HCT116 (cell line): ENCODE data around the gene TMEM121B. TPM values are rescaled to one million over a fixed set of nuclear protein-coding genes. Genes with fewer than 3 reads are reported as not detected.

Experiments used
- ATAC-seq: fragments of 200-7000 bp; cut with Tn5 transposase; 2 replicates; pipeline ENCODE4 v1.9.1; 2020; ENCODE audit warnings: mild to moderate bottlenecking, moderate library complexity
- BruUV-seq: library from RNA; stranded (reverse); fragments of 400-500 nt; replicated peaks from 2 replicates; lab custom pipeline; 2021; lab: Mats Ljungman, UMichigan
- CTCF ChIA-PET: fragments of 300-600 bp; sonication (Branson Sonifier 250); formaldehyde crosslinking; loops from one replicate; lab custom pipeline; 2021; ENCODE audit warnings: antibody characterized with exemption; lab: Charles Lee
- POLR2A ChIA-PET: fragments of 300-600, 350-600 bp; sonication (Branson Sonifier 250); formaldehyde crosslinking; loops from one replicate; lab custom pipeline; 2021; ENCODE audit warnings: antibody characterized with exemption; lab: Charles Lee
- RAD21 ChIA-PET, 2 experiments: fragments of 300-600 bp; sonication (Branson Sonifier 250); formaldehyde crosslinking; loops; one replicate each; lab custom pipeline; 2023; ENCODE audit warnings: low total read pairs in 2 of 2; ENCODE audit not compliant: uncharacterized antibody in 2 of 2, unreplicated experiment in 2 of 2, low non-redundant PET in 1 of 2; lab: Charles Lee
- DNase-seq: peaks from one replicate; pipeline ENCODE4 v3.0.0-alpha.2; 2010; ENCODE audit warnings: low read depth, low spot score
- H2AFZ ChIP-seq: fragments of 200-600 bp; shearing (Covaris generic), sonication (generic); 2 replicates; pipeline ENCODE4 v1.6.1; 2017; ENCODE audit warnings: low read depth, mixed run types, mixed read lengths, antibody characterized with exemption, low read length; ENCODE audit not compliant: poor library complexity, severe bottlenecking
- H3K27ac ChIP-seq: 2 replicates; pipeline ENCODE4 v1.5.1; 2012; ENCODE audit warnings: low read depth, low read length
- H3K27me3 ChIP-seq: fragments of 200-600 bp; sonication (generic); 2 replicates; pipeline ENCODE4 v1.6.1; 2016; ENCODE audit warnings: mixed run types, low read length, mixed read lengths; ENCODE audit not compliant: insufficient read depth
- H3K36me3 ChIP-seq, 2 experiments: fragments of 200-500 bp in 1 of 2; fragments of 200-600 bp in 1 of 2; sonication (Bioruptor generic) in 1 of 2; sonication (generic) in 1 of 2; 2 replicates each; pipeline versions ENCODE4 v1.5.1 to v1.6.1; 2014 to 2016; ENCODE audit warnings: low read length in 2 of 2, inconsistent platforms in 1 of 2, mixed read lengths in 1 of 2, mixed run types in 1 of 2; ENCODE audit not compliant: insufficient read depth in 2 of 2, control insufficient read depth in 1 of 2
- H3K4me1 ChIP-seq, 2 experiments: fragments of 200-600 bp in 1 of 2; sonication (generic) in 1 of 2; 2 replicates each; pipeline versions ENCODE4 v1.5.1 to v1.6.1; 2012 to 2017; ENCODE audit warnings: low read length in 2 of 2, inconsistent platforms in 1 of 2, mild to moderate bottlenecking in 1 of 2, mixed read lengths in 1 of 2, mixed run types in 1 of 2, moderate library complexity in 1 of 2; ENCODE audit not compliant: insufficient read depth in 2 of 2, control insufficient read depth in 1 of 2
- H3K4me2 ChIP-seq: fragments of 200-600 bp; sonication (generic); 2 replicates; pipeline ENCODE4 v1.6.1; 2017; ENCODE audit warnings: mixed run types, low read length, mixed read lengths
- H3K4me3 ChIP-seq, 2 experiments: fragments of 200-600 bp in 1 of 2; sonication (generic) in 1 of 2; replicated peaks in 1 of 2; 2 replicates each; pipeline ENCODE4 v1.5.1; 2011 to 2016; ENCODE audit warnings: low read length in 2 of 2, control low read depth in 1 of 2, low read depth in 1 of 2, mild to moderate bottlenecking in 1 of 2, mixed read lengths in 1 of 2, mixed run types in 1 of 2
- H3K79me2 ChIP-seq: fragments of 200-600 bp; sonication (generic); 2 replicates; pipeline ENCODE4 v1.6.1; 2017; ENCODE audit warnings: mild to moderate bottlenecking, mixed run types, low read length, moderate library complexity, mixed read lengths; ENCODE audit not compliant: insufficient read depth
- H3K9ac ChIP-seq: fragments of 200-600 bp; sonication (generic); 2 replicates; pipeline ENCODE4 v1.6.1; 2016; ENCODE audit warnings: low read length, mixed read lengths
- H3K9me2 ChIP-seq: fragments of 200-600 bp; sonication (generic), shearing (Covaris generic); 2 replicates; pipeline ENCODE4 v1.6.1; 2017; ENCODE audit warnings: mixed run types, mild to moderate bottlenecking, moderate library complexity; ENCODE audit not compliant: insufficient read depth
- H3K9me3 ChIP-seq, 2 experiments: fragments of 200-500 bp in 1 of 2; fragments of 200-600 bp in 1 of 2; sonication (Bioruptor generic) in 1 of 2; sonication (generic) in 1 of 2; 2 replicates each; pipeline ENCODE4 v1.6.1; 2014 to 2017; ENCODE audit warnings: low read length in 2 of 2, mixed read lengths in 2 of 2, inconsistent platforms in 1 of 2, low read depth in 1 of 2, mild to moderate bottlenecking in 1 of 2, mixed run types in 1 of 2, moderate library complexity in 1 of 2; ENCODE audit not compliant: control insufficient read depth in 1 of 2, insufficient read depth in 1 of 2
- H4K20me1 ChIP-seq: fragments of 200-600 bp; sonication (generic), shearing (Covaris generic); 2 replicates; pipeline ENCODE4 v1.6.1; 2017; ENCODE audit warnings: mixed run types, mild to moderate bottlenecking, moderate library complexity; ENCODE audit not compliant: insufficient read depth
- CBX3 ChIP-seq: IDR thresholded peaks from 2 replicates; pipeline ENCODE4 v1.6.1; 2012; ENCODE audit warnings: low read depth
- CEBPB ChIP-seq: IDR thresholded peaks from 2 replicates; pipeline ENCODE4 v1.6.1; 2012; ENCODE audit warnings: low read depth
- EGR1 ChIP-seq: IDR thresholded peaks from 2 replicates; pipeline ENCODE4 v1.6.1; 2012; ENCODE audit warnings: low read depth
- EZH2 ChIP-seq: fragments of 200-600 bp; sonication (generic); IDR thresholded peaks from 2 replicates; pipeline ENCODE4 v1.6.1; 2017; ENCODE audit warnings: antibody characterized with exemption, mixed run types
- EZH2phosphoT487 ChIP-seq: fragments of 200-600 bp; IDR thresholded peaks from 2 replicates; pipeline ENCODE4 v1.6.1; 2018; ENCODE audit warnings: antibody characterized with exemption, borderline replicate concordance
- FOSL1 ChIP-seq: IDR thresholded peaks from 2 replicates; pipeline ENCODE4 v1.6.1; 2012; ENCODE audit warnings: low read depth
- POLR2A ChIP-seq: IDR thresholded peaks from 2 replicates; pipeline ENCODE4 v1.7.0; 2011; ENCODE audit warnings: borderline replicate concordance; ENCODE audit not compliant: insufficient read depth, insufficient read length; ENCODE audit errors: extremely low read depth
- POLR2AphosphoS5 ChIP-seq: IDR thresholded peaks from 2 replicates; pipeline ENCODE4 v1.6.1; 2011; ENCODE audit warnings: mild to moderate bottlenecking, low read depth, low read length, moderate library complexity
- SIN3A ChIP-seq: IDR thresholded peaks from 2 replicates; pipeline ENCODE4 v1.6.1; 2012; ENCODE audit warnings: low read depth
- SRF ChIP-seq: IDR thresholded peaks from 2 replicates; pipeline ENCODE4 v1.6.1; 2012; ENCODE audit warnings: low read depth
- YY1 ChIP-seq: IDR thresholded peaks from 2 replicates; pipeline ENCODE4 v1.6.1; 2011; ENCODE audit warnings: low read length, low read depth, moderate library complexity, mild to moderate bottlenecking; ENCODE audit not compliant: insufficient replicate concordance; ENCODE audit errors: extremely low read depth
- ZFX ChIP-seq: fragments of 450-650 bp; IDR thresholded peaks from 2 replicates; pipeline ENCODE4 v1.6.1; 2017
- ZNF274 ChIP-seq: fragments of 200-500 bp; sonication (Bioruptor generic); IDR thresholded peaks from 2 replicates; pipeline ENCODE4 v1.6.1; 2014; ENCODE audit warnings: mild to moderate bottlenecking, low read depth, low read length, inconsistent platforms
- intact Hi-C: fragments of 100-400 bp; cut with micrococcal nuclease; formaldehyde crosslinking; loops from 2 replicates; pipeline ENCODE4 v1.10.0; 2022
- total RNA-seq: library from RNA; stranded (reverse); gene quantifications from one replicate; pipeline ENCODE4 v1.2.1, GENCODE V29; 2021; ENCODE audit not compliant: unreplicated experiment
- TF ChIP-seq, protein P1 (sequence below), 3 experiments: fragments of 200-600 bp in 1 of 3; sonication (generic) in 1 of 3; IDR thresholded peaks in 2 of 3; conservative IDR thresholded peaks in 1 of 3; 2 replicates each; pipeline ENCODE4 v1.5.1; 2012 to 2017; ENCODE audit warnings: low read depth in 2 of 3, low read length in 2 of 3, antibody characterized with exemption in 1 of 3, borderline replicate concordance in 1 of 3, control low read depth in 1 of 3, mild to moderate bottlenecking in 1 of 3, mixed read lengths in 1 of 3, mixed run types in 1 of 3, moderate library complexity in 1 of 3; ENCODE audit not compliant: insufficient read depth in 1 of 3
- TF ChIP-seq, protein P2 (sequence below): IDR thresholded peaks from 2 replicates; pipeline ENCODE4 v1.6.1; 2012; ENCODE audit warnings: low read depth
- TF ChIP-seq, protein P3 (sequence below): IDR thresholded peaks from 2 replicates; pipeline ENCODE4 v1.6.1; 2011; ENCODE audit warnings: mild to moderate bottlenecking, low read length, moderate library complexity; ENCODE audit not compliant: insufficient replicate concordance; ENCODE audit errors: extremely low read depth
- TF ChIP-seq, protein P4 (sequence below): IDR thresholded peaks from 2 replicates; pipeline ENCODE4 v1.6.1; 2012

Gene TMEM121B
- total RNA-seq, 1 experiment from 2014 or later: 0.57 TPM

DNA sequence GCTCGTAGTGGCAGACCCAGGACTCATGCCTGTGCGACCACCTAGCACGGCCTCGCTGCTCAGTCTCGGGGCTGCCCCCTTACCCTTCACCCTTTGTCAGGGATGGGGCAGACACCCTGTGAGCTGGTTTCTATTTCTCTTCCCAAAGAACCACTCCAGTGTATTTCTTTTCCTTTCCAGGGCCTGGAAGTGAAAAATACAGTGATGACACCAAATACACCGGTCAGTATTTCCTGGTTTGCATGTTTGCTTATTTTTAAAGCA, 13.7 kb downstream of the TMEM121B start:
- CTCF ChIA-PET: no interaction called here
- Histone ChIP-seq H3K36me3 (peaks cover 1 to 5% of the 10 kb centered on the region in 2 experiments; a peak in 2 of 4 replicates), H3K79me2 (no peaks in the 10 kb centered on the region), H3K4me3 (no peak overlapping the region), H2AFZ (no peak overlapping the region), H4K20me1 (no peaks in the 10 kb centered on the region), H3K4me1 (no peaks in the 10 kb centered on the region), H3K27me3 (no peaks in the 10 kb centered on the region), H3K9me3 (no peaks in the 10 kb centered on the region), H3K4me2 (no peak overlapping the region), H3K9me2 (no peaks in the 10 kb centered on the region), H3K27ac (no peak overlapping the region), H3K9ac (no peak overlapping the region)
- TF ChIP-seq, protein P1, sequence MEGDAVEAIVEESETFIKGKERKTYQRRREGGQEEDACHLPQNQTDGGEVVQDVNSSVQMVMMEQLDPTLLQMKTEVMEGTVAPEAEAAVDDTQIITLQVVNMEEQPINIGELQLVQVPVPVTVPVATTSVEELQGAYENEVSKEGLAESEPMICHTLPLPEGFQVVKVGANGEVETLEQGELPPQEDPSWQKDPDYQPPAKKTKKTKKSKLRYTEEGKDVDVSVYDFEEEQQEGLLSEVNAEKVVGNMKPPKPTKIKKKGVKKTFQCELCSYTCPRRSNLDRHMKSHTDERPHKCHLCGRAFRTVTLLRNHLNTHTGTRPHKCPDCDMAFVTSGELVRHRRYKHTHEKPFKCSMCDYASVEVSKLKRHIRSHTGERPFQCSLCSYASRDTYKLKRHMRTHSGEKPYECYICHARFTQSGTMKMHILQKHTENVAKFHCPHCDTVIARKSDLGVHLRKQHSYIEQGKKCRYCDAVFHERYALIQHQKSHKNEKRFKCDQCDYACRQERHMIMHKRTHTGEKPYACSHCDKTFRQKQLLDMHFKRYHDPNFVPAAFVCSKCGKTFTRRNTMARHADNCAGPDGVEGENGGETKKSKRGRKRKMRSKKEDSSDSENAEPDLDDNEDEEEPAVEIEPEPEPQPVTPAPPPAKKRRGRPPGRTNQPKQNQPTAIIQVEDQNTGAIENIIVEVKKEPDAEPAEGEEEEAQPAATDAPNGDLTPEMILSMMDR (IDR thresholded peaks at IDR 0.05 in 2 of 3, conservative IDR thresholded peaks at IDR 0.05 in 1 of 3; ENCODE audit: borderline replicate concordance in 1 of 3, insufficient read depth in 1 of 3, low read depth in 2 of 3, low read length in 2 of 3): no peak
- TF ChIP-seq POLR2AphosphoS5 (no peak), POLR2A (no peak), EZH2 (no peak), FOSL1 (no peak), CEBPB (no peak), EGR1 (no peak), ZNF274 (no peak), EZH2phosphoT487 (no peak), ZFX (no peak), CBX3 (no peak), SRF (no peak), YY1 (no peak), SIN3A (no peak)
- TF ChIP-seq, protein P2, sequence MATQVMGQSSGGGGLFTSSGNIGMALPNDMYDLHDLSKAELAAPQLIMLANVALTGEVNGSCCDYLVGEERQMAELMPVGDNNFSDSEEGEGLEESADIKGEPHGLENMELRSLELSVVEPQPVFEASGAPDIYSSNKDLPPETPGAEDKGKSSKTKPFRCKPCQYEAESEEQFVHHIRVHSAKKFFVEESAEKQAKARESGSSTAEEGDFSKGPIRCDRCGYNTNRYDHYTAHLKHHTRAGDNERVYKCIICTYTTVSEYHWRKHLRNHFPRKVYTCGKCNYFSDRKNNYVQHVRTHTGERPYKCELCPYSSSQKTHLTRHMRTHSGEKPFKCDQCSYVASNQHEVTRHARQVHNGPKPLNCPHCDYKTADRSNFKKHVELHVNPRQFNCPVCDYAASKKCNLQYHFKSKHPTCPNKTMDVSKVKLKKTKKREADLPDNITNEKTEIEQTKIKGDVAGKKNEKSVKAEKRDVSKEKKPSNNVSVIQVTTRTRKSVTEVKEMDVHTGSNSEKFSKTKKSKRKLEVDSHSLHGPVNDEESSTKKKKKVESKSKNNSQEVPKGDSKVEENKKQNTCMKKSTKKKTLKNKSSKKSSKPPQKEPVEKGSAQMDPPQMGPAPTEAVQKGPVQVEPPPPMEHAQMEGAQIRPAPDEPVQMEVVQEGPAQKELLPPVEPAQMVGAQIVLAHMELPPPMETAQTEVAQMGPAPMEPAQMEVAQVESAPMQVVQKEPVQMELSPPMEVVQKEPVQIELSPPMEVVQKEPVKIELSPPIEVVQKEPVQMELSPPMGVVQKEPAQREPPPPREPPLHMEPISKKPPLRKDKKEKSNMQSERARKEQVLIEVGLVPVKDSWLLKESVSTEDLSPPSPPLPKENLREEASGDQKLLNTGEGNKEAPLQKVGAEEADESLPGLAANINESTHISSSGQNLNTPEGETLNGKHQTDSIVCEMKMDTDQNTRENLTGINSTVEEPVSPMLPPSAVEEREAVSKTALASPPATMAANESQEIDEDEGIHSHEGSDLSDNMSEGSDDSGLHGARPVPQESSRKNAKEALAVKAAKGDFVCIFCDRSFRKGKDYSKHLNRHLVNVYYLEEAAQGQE: no peak
- TF ChIP-seq, protein P3, sequence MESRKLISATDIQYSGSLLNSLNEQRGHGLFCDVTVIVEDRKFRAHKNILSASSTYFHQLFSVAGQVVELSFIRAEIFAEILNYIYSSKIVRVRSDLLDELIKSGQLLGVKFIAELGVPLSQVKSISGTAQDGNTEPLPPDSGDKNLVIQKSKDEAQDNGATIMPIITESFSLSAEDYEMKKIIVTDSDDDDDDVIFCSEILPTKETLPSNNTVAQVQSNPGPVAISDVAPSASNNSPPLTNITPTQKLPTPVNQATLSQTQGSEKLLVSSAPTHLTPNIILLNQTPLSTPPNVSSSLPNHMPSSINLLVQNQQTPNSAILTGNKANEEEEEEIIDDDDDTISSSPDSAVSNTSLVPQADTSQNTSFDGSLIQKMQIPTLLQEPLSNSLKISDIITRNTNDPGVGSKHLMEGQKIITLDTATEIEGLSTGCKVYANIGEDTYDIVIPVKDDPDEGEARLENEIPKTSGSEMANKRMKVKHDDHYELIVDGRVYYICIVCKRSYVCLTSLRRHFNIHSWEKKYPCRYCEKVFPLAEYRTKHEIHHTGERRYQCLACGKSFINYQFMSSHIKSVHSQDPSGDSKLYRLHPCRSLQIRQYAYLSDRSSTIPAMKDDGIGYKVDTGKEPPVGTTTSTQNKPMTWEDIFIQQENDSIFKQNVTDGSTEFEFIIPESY: no peak
- TF ChIP-seq, protein P4, sequence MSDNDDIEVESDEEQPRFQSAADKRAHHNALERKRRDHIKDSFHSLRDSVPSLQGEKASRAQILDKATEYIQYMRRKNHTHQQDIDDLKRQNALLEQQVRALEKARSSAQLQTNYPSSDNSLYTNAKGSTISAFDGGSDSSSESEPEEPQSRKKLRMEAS: no peak
- no TSS peak for BruUV-seq
- POLR2A ChIA-PET: no interaction called here
- RAD21 ChIA-PET: no interaction called here
- DNase-seq (no peak), ATAC-seq (no peak)
- intact Hi-C loops: no loop called here
